ENCODE results near the gene TMPRSS9.
"Not testable (repeated sequence)": the region's sequence is repeated elsewhere in the genome, so short reads cannot be mapped to it uniquely, and the experiment has no call there.

TMPRSS9 gene

GRCh38 chr19:2455851-2456570 lies 95.9 kb downstream of the TMPRSS9 start:
- DNase-seq (ENCODE audit: low read depth in 3 of 3, low spot score in 1 of 3) = peak in 1 of 3 donors; percentile 33

GRCh38 chr19:2457394-2458037 lies 97.5 kb downstream of the TMPRSS9 start:
- no peak for DNase-seq (ENCODE audit: low read depth in 3 of 3, low spot score in 1 of 3)

GRCh38 chr19:2458054-2458453 lies 98.0 kb downstream of the TMPRSS9 start:
- DNase-seq (ENCODE audit: low read depth in 3 of 3, low spot score in 1 of 3) = no peak

GRCh38 chr19:2458776-2459175 lies 98.7 kb downstream of the TMPRSS9 start:
- DNase-seq (ENCODE audit: low read depth in 3 of 3, low spot score in 1 of 3) = not testable (repeated sequence)

- DNase-seq (ENCODE audit: low read depth in 3 of 3, low spot score in 1 of 3) = no peak
Observed at GRCh38 chr19:2460245-2460644, 100.2 kb downstream of the TMPRSS9 start.

- DNase-seq (ENCODE audit: low read depth in 3 of 3, low spot score in 1 of 3) = peak in 1 of 3 donors; percentile 50
Observed at GRCh38 chr19:2461751-2462634, 101.9 kb downstream of the TMPRSS9 start.

GRCh38 chr19:2462635-2463421 lies 102.8 kb downstream of the TMPRSS9 start:
- DNase-seq (ENCODE audit: low read depth in 3 of 3, low spot score in 1 of 3) = no peak

GRCh38 chr19:2463694-2464093 lies 103.6 kb downstream of the TMPRSS9 start:
- not testable (repeated sequence) for DNase-seq (ENCODE audit: low read depth in 3 of 3, low spot score in 1 of 3)

- no peak for DNase-seq (ENCODE audit: low read depth in 3 of 3, low spot score in 1 of 3)
Observed at GRCh38 chr19:2464389-2464788, 104.3 kb downstream of the TMPRSS9 start.

- DNase-seq (ENCODE audit: low read depth in 3 of 3, low spot score in 1 of 3) = no peak
Observed at GRCh38 chr19:2468596-2468995, 108.5 kb downstream of the TMPRSS9 start.

- DNase-seq (ENCODE audit: low read depth in 3 of 3, low spot score in 1 of 3) = no peak
Observed at GRCh38 chr19:2469102-2469914, 109.2 kb downstream of the TMPRSS9 start.

GRCh38 chr19:2469915-2470200 lies 109.8 kb downstream of the TMPRSS9 start:
- DNase-seq (ENCODE audit: low read depth in 3 of 3, low spot score in 1 of 3) = not testable (repeated sequence)

GRCh38 chr19:2474232-2475017 lies 114.4 kb downstream of the TMPRSS9 start:
- peak; percentile 61 to 92 (median 81) for DNase-seq (ENCODE audit: low read depth in 3 of 3, low spot score in 1 of 3)

- DNase-seq (ENCODE audit: low read depth in 3 of 3, low spot score in 1 of 3) = peak in 1 of 3 donors; percentile 47
Observed at GRCh38 chr19:2475018-2475701, 115.1 kb downstream of the TMPRSS9 start.
